Bronchial epithelial cell (primary cell): ENCODE data around the gene FLNB. TPM values are rescaled to one million over a fixed set of nuclear protein-coding genes. Genes with fewer than 3 reads are reported as not detected.

Experiments
- DNase-seq: peaks from one replicate; pipeline ENCODE4 v3.0.0-alpha.2; 2010; ENCODE audit warnings: low read depth
- FAIRE-seq: peaks from 2 replicates; lab custom pipeline; 2011; peaks lifted over from hg19 to GRCh38; lab: Jason Lieb, UNC
- H3K27me3 ChIP-seq: 2 replicates; pipeline ENCODE4 v1.5.1; 2011; ENCODE audit warnings: low read length; ENCODE audit not compliant: control insufficient read depth, insufficient read depth
- H3K36me3 ChIP-seq: 2 replicates; pipeline ENCODE4 v1.5.1; 2011; ENCODE audit warnings: low read length; ENCODE audit not compliant: control insufficient read depth, insufficient read depth
- H3K4me3 ChIP-seq: 2 replicates; pipeline ENCODE4 v1.5.1; 2011; ENCODE audit warnings: mild to moderate bottlenecking, low read depth, low read length, control low read depth
- total RNA-seq: library from RNA; depleted of rRNA; stranded (reverse); fragments of >200 nt; gene quantifications from 2 replicates; pipeline ENCODE4 v1.2.1, GENCODE V29; 2014
- TF ChIP-seq, protein P1 (sequence below): IDR thresholded peaks from 2 replicates; pipeline ENCODE4 v1.5.1; 2011; ENCODE audit warnings: mild to moderate bottlenecking, moderate library complexity, low read length, control low read depth, inconsistent platforms; ENCODE audit not compliant: insufficient read depth, severe bottlenecking

The FLNB gene
- total RNA-seq, 1 donor from 2014 or later: 822 TPM

DNA sequence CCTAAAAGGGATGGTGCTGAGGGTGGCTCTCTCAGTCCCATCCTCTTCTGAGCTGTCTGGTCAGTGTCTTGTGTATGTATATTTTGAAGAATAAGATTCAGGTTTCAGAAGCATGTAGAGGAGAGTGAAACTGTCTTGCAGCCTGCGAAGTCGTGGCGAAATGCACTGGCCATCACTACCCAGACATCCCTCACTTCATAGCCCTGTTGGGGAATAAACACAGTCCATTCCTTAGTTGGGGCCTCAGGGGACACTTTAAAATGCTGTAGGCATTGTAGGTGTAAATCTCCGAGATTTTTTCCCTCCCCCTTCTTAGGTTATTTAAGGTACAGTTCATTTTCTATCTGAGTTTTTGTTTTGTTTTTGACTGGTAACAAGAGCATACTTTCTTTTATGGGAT is 108.8 kb downstream of the FLNB start:
- DNase-seq (no peak), FAIRE-seq (no peak)
- Histone ChIP-seq H3K4me3 (no peak overlapping the region), H3K36me3 (peaks cover 46% of the 10 kb centered on the region), H3K27me3 (no peaks in the 10 kb centered on the region)
- TF ChIP-seq, protein P1, sequence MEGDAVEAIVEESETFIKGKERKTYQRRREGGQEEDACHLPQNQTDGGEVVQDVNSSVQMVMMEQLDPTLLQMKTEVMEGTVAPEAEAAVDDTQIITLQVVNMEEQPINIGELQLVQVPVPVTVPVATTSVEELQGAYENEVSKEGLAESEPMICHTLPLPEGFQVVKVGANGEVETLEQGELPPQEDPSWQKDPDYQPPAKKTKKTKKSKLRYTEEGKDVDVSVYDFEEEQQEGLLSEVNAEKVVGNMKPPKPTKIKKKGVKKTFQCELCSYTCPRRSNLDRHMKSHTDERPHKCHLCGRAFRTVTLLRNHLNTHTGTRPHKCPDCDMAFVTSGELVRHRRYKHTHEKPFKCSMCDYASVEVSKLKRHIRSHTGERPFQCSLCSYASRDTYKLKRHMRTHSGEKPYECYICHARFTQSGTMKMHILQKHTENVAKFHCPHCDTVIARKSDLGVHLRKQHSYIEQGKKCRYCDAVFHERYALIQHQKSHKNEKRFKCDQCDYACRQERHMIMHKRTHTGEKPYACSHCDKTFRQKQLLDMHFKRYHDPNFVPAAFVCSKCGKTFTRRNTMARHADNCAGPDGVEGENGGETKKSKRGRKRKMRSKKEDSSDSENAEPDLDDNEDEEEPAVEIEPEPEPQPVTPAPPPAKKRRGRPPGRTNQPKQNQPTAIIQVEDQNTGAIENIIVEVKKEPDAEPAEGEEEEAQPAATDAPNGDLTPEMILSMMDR: no peak

DNA sequence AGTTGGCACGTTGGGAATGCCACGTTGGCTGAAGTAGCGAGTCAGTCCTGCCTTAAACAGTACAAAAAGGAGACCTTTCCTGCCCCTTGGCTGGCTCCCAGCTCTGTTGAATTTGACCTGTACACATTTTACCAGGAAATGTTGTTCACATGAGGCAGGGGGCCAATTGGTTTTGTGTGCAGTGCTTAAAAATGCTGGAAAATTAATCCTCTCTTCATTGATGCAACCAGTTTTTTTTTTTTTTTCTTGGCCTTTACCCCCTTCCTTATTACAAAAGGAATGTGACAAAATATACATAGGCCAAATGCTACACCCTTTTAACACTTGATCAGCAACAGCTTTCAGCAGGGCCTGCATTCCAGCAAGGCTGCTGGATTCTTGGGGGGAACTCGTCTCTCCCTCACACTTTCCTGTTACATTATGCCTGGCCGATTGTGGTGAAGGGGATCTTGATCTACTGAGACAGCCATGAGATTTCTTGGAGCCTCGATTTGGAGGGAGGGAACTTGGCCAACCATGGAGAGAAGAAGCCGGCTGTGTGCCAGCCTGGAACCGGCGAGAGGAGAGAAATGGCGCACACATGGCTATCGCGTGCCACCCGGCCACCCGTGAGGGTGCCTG is 109.4 kb downstream of the FLNB start:
- TF ChIP-seq, protein P1: no peak
- Histone ChIP-seq H3K4me3 (no peak overlapping the region), H3K27me3 (no peaks in the 10 kb centered on the region), H3K36me3 (peaks cover 43% of the 10 kb centered on the region)
- no peak for DNase-seq
- FAIRE-seq: no peak

DNA sequence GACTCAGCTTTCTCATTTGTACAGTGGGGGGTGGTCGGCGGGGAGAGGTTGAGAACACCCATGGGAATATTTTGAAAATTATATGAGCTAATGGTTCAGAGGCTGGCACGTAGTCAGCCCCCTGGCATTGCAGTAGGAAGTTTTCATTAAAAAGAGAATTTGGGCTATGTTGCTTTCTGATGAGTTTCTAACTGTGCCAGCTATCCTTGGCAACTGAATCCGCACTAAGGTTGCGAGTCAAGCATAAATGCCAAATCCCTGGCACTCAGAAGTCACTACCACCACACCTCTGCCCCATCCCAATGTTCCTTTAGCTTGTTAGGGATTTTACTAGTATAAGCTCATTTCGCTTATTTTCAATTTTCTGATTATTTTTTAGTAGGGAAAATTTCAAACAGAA is 111.0 kb downstream of the FLNB start:
- FAIRE-seq (no peak), DNase-seq (no peak)
- Histone ChIP-seq H3K4me3 (no peak overlapping the region), H3K36me3 (peaks cover 51% of the 10 kb centered on the region), H3K27me3 (no peaks in the 10 kb centered on the region)
- TF ChIP-seq, protein P1: no peak

DNA sequence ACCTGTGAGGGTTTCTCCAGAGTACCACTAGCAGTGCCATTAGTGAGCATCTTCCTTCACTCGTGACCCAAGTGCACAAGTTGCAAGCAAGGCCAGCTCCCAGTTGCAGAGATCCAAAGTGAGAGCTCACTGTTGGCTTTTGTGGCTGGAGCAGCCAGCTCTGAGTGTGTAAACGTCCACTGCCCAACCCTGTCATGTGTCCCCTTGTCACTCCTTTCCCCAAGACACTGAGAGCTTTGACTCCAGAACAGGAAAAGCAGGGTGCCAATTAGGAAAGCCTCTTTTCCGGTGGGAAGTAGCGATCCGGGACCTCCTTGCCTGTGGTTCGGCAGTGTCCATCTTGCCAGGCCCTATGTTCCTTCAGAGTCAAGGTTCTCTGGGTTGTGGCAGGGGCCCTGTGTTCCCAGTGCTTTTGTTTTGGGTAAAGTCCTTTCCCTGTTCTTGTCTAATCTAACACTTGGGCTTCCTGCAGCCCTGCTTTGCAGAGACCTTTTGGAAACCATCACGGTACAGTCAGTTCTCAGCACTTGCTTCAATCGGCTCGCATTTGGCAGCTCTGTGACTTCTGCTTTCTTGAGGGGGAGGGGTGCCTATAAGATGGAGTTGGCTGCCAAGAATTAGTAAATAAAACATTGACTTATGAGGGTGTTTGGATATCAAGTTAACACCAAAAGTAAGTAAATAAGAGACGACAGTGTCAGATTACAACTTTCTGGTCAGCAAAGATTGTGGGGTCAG is 112.0 kb downstream of the FLNB start:
- no peaks in the 10 kb centered on the region for H3K27me3 ChIP-seq
- no peak for FAIRE-seq
- DNase-seq: no peak
- TF ChIP-seq, protein P1: no peak
- H3K4me3 ChIP-seq: no peak overlapping the region
- H3K36me3 ChIP-seq: peaks cover 55% of the 10 kb centered on the region

DNA sequence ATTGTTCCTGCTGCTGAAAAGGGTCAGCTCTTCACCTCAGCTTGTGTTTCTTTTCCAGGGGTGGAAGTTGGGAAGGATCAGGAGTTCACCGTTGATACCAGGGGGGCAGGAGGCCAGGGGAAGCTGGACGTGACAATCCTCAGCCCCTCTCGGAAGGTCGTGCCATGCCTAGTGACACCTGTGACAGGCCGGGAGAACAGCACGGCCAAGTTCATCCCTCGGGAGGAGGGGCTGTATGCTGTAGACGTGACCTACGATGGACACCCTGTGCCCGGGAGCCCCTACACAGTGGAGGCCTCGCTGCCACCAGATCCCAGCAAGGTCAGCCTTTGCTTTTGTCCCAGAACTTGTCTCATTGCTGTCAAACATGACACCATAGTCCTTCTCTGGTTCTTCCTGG is 113.0 kb downstream of the FLNB start:
- H3K36me3 ChIP-seq: peaks cover 57% of the 10 kb centered on the region
- FAIRE-seq: no peak
- H3K4me3 ChIP-seq: no peak overlapping the region
- TF ChIP-seq, protein P1: no peak
- DNase-seq: no peak
- no peaks in the 10 kb centered on the region for H3K27me3 ChIP-seq
